Hepatocyte (in vitro differentiated cells): ENCODE measurements around the gene ZP2. TPM values are rescaled to one million over a fixed set of nuclear protein-coding genes. Genes with fewer than 3 reads are reported as not detected.
A peak's percentile ranks its signal among the peaks of the same experiment; 100 is the strongest.

Source experiments
- DNase-seq: peaks from one replicate; pipeline ENCODE4 v3.0.0-alpha.2; 2016; ENCODE audit warnings: low spot score
- H2AFZ ChIP-seq: fragments of 200-600 bp; sonication (generic); 2 replicates; pipeline ENCODE4 v1.6.0; 2016; ENCODE audit warnings: antibody characterized with exemption, mild to moderate bottlenecking
- H3K27ac ChIP-seq: fragments of 200-600 bp; sonication (generic); 2 replicates; pipeline ENCODE4 v1.5.1; 2016; ENCODE audit warnings: mild to moderate bottlenecking
- H3K27me3 ChIP-seq: fragments of 200-600 bp; sonication (generic); 2 replicates; pipeline ENCODE4 v1.6.1; 2016
- H3K36me3 ChIP-seq: fragments of 200-600 bp; sonication (generic); replicated peaks from 2 replicates; pipeline ENCODE4 v1.5.1; 2016; ENCODE audit warnings: low read depth; ENCODE audit not compliant: insufficient read depth
- H3K4me1 ChIP-seq: fragments of 200-600 bp; sonication (generic); 2 replicates; pipeline ENCODE4 v1.5.1; 2016; ENCODE audit warnings: mild to moderate bottlenecking, moderate library complexity; ENCODE audit not compliant: insufficient read depth
- H3K4me2 ChIP-seq: fragments of 200-600 bp; sonication (generic); 2 replicates; pipeline ENCODE4 v1.6.0; 2016
- H3K4me3 ChIP-seq: fragments of 200-600 bp; sonication (generic); 2 replicates; pipeline ENCODE4 v1.5.1; 2016; ENCODE audit warnings: mild to moderate bottlenecking
- H3K79me2 ChIP-seq: fragments of 200-600 bp; sonication (generic); 2 replicates; pipeline ENCODE4 v1.6.0; 2017; ENCODE audit warnings: mild to moderate bottlenecking
- H3K9me2 ChIP-seq: fragments of 200-600 bp; sonication (generic); replicated peaks from 2 replicates; pipeline ENCODE4 v1.6.0; 2017; ENCODE audit warnings: mild to moderate bottlenecking; ENCODE audit not compliant: insufficient read depth
- H3K9me3 ChIP-seq: fragments of 200-600 bp; sonication (generic); 2 replicates; pipeline ENCODE4 v1.5.1; 2016; ENCODE audit warnings: low read depth, mild to moderate bottlenecking
- H4K20me1 ChIP-seq: fragments of 200-600 bp; sonication (generic); 2 replicates; pipeline ENCODE4 v1.6.0; 2016; ENCODE audit warnings: mild to moderate bottlenecking; ENCODE audit not compliant: insufficient read depth, poor library complexity, severe bottlenecking
- EZH2 ChIP-seq: fragments of 200-600 bp; sonication (generic); IDR thresholded peaks from 2 replicates; pipeline ENCODE4 v1.6.1; 2016; ENCODE audit warnings: antibody characterized with exemption, mild to moderate bottlenecking, borderline replicate concordance
- EZH2phosphoT487 ChIP-seq: fragments of 200-600 bp; sonication (generic); IDR thresholded peaks from one replicate; pipeline ENCODE4 v1.6.1; 2018; ENCODE audit warnings: antibody characterized with exemption, mild to moderate bottlenecking, low read depth, moderate library complexity; ENCODE audit not compliant: unreplicated experiment, severe bottlenecking
- WGBS: methylation state at CpG from one replicate; pipeline ENCODE4 v1.1.6; 2016; ENCODE audit warnings: low lambda C conversion rate; ENCODE audit errors: missing lambda C conversion rate; 5-methylcytosine and 5-hydroxymethylcytosine counted together
- polyA plus RNA-seq: library from polyadenylated mRNA; unstranded; fragments of >200 nt; fragmentation: Nextera tagmentation; extraction: Ambion mirVana; gene quantifications from 2 replicates; pipeline ENCODE4 v1.2.1, GENCODE V29; 2016
- total RNA-seq: library from RNA; depleted of rRNA; stranded (reverse); fragments of >200 nt; gene quantifications from 2 replicates; pipeline ENCODE4 v1.2.3, GENCODE V29; 2014
- TF ChIP-seq, protein P1 (sequence below): fragments of 200-600 bp; sonication (generic); IDR thresholded peaks from 2 replicates; pipeline ENCODE4 v1.5.1; 2016; ENCODE audit warnings: antibody characterized with exemption, mild to moderate bottlenecking; ENCODE audit not compliant: poor library complexity

The ZP2 gene
- total and polyA plus RNA-seq, 2 experiments from 2014 or later = 0.20 TPM; not detected in 1

DNA sequence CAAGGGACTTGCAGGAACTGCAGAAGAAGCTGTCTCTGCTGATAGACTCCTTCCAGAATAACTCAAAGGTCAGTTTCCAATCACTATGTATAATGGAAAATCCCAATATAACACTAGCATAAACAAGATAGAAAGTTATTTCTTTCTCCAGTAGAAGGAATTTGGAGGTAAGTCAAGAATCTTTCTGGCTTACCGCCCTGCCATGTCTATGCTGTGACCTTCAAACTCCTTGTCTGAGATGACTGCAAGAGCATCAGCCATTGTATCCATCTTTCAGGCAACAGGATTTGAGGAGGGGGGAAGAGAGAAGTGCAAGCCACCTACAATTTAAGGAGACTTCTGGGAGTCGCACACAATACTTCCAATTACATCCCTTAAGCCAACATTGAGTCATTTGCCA lies 50.2 kb downstream of the ZP2 start:
- Histone ChIP-seq H3K4me1 (peaks cover 14% of the 10 kb centered on the region), H3K9me3 (no peaks in the 10 kb centered on the region), H3K4me3 (no peak overlapping the region), H3K79me2 (no peaks in the 10 kb centered on the region), H3K27ac (no peak overlapping the region), H3K9me2 (no peaks in the 10 kb centered on the region), H3K27me3 (no peaks in the 10 kb centered on the region), H3K4me2 (no peak overlapping the region), H2AFZ (no peak overlapping the region), H3K36me3 (no peaks in the 10 kb centered on the region), H4K20me1 (no peaks in the 10 kb centered on the region)
- no peak for DNase-seq
- TF ChIP-seq EZH2 (no peak), EZH2phosphoT487 (no peak)
- TF ChIP-seq, protein P1, sequence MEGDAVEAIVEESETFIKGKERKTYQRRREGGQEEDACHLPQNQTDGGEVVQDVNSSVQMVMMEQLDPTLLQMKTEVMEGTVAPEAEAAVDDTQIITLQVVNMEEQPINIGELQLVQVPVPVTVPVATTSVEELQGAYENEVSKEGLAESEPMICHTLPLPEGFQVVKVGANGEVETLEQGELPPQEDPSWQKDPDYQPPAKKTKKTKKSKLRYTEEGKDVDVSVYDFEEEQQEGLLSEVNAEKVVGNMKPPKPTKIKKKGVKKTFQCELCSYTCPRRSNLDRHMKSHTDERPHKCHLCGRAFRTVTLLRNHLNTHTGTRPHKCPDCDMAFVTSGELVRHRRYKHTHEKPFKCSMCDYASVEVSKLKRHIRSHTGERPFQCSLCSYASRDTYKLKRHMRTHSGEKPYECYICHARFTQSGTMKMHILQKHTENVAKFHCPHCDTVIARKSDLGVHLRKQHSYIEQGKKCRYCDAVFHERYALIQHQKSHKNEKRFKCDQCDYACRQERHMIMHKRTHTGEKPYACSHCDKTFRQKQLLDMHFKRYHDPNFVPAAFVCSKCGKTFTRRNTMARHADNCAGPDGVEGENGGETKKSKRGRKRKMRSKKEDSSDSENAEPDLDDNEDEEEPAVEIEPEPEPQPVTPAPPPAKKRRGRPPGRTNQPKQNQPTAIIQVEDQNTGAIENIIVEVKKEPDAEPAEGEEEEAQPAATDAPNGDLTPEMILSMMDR = no peak
- WGBS = 92% methylated on average over 2 of the region's 2 CpGs

DNA sequence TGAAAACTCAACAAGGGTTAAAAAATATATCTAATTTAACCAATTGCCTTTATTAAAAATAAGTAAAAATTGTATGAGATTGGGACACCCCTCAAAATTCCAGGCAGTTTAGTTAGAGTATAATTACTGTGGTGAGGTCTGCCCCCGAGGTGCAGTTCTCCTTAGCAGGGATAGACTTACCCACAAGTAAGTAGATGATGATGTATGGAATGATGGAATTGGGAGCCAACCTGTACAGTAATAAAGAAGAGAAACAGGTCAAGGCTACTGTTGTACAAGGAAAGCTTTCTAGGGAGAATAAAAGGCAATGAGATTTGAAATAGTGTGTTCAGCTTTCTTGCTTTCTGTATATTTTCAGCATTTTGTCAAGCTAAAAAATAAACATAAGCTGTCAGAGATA lies 51.1 kb downstream of the ZP2 start:
- WGBS = 59% methylated on average over 1 of the region's 1 CpG
- Histone ChIP-seq H3K4me1 (peaks cover 14% of the 10 kb centered on the region), H3K4me2 (peak overlapping the region; percentile 98), H3K9me3 (no peaks in the 10 kb centered on the region), H4K20me1 (no peaks in the 10 kb centered on the region), H3K36me3 (no peaks in the 10 kb centered on the region), H3K4me3 (no peak overlapping the region), H2AFZ (no peak overlapping the region), H3K79me2 (no peaks in the 10 kb centered on the region), H3K27me3 (no peaks in the 10 kb centered on the region), H3K27ac (no peak overlapping the region), H3K9me2 (no peaks in the 10 kb centered on the region)
- DNase-seq = no peak
- TF ChIP-seq, protein P1 = no peak
- TF ChIP-seq EZH2 (no peak), EZH2phosphoT487 (no peak)

DNA sequence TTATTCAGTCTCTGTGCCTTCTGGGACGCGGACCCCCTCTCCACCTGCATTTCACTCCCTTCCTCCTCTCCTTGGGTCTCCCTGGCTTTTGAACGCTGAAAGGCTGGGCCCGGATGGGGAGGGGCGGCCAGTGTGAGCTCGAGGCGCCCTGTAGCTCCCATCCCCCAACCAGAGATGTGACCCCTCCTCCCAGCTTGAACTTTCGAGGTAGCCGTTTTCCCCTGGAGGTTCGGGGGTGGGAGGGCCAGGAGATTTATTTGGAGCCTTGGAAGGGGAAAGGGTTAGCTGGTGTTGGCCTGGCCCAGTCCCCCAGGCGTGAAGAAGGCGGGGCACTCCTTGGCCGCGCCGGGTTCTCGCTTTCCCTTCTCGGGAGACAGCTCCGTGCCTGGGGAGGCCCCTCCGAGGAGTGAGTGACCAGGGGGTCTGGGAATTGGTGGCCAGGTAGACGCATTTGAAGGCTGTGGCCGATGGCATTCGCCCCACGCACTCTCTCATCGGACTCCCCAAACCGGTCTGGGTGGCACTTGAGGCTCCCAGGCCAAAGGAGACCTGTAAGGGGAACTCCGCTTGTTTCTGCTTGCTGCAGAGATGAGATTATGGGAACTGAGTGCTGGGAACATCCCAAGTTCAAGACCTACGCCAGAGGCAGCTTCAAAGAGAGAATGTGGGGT lies 52.0 kb downstream of the ZP2 start:
- no peaks in the 10 kb centered on the region for H3K36me3 ChIP-seq
- H3K4me3 ChIP-seq = peak overlapping the region; percentile 91
- peak overlapping the region; percentile 98 for H3K4me2 ChIP-seq
- TF ChIP-seq, protein P1 = no peak
- TF ChIP-seq EZH2 (no peak), EZH2phosphoT487 (no peak)
- WGBS = 5% methylated on average over 27 of the region's 27 CpGs
- H3K27ac ChIP-seq = no peak overlapping the region
- H3K27me3 ChIP-seq = no peaks in the 10 kb centered on the region
- H3K9me2 ChIP-seq = no peaks in the 10 kb centered on the region
- H3K9me3 ChIP-seq = no peaks in the 10 kb centered on the region
- peak; percentile 43 for DNase-seq
- H3K79me2 ChIP-seq = no peaks in the 10 kb centered on the region
- H3K4me1 ChIP-seq = peaks cover 14% of the 10 kb centered on the region
- peak overlapping the region; percentile 95 for H2AFZ ChIP-seq
- H4K20me1 ChIP-seq = no peaks in the 10 kb centered on the region
